Lower leg skin (tissue), 3 donors: ENCODE measurements around the gene SPATA13.

Experiments
- POLR2A ChIP-seq, 2 donors: fragments of 450-650 bp; IDR thresholded peaks; one replicate each; pipeline ENCODE4 v1.6.1; 2016 to 2017; ENCODE audit warnings: antibody characterized with exemption in 2 of 2, mild to moderate bottlenecking in 1 of 2, moderate library complexity in 1 of 2
- TF ChIP-seq, protein P1 (sequence below), 3 donors: fragments of 450-650 bp; IDR thresholded peaks; one replicate each; pipeline ENCODE4 v1.5.1; 2016; ENCODE audit warnings: antibody characterized with exemption in 3 of 3, mild to moderate bottlenecking in 3 of 3, moderate library complexity in 2 of 3

GRCh38 chr13:24162604-24163003 is 2.1 kb downstream of the SPATA13 start:
- TF ChIP-seq, protein P1, sequence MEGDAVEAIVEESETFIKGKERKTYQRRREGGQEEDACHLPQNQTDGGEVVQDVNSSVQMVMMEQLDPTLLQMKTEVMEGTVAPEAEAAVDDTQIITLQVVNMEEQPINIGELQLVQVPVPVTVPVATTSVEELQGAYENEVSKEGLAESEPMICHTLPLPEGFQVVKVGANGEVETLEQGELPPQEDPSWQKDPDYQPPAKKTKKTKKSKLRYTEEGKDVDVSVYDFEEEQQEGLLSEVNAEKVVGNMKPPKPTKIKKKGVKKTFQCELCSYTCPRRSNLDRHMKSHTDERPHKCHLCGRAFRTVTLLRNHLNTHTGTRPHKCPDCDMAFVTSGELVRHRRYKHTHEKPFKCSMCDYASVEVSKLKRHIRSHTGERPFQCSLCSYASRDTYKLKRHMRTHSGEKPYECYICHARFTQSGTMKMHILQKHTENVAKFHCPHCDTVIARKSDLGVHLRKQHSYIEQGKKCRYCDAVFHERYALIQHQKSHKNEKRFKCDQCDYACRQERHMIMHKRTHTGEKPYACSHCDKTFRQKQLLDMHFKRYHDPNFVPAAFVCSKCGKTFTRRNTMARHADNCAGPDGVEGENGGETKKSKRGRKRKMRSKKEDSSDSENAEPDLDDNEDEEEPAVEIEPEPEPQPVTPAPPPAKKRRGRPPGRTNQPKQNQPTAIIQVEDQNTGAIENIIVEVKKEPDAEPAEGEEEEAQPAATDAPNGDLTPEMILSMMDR (IDR thresholded peaks at IDR 0.05): no peak
- TF ChIP-seq POLR2A (IDR thresholded peaks at IDR 0.05): no peak
